H1 (cell line): ENCODE results near the gene TSPAN16. TPM values are rescaled to one million over a fixed set of nuclear protein-coding genes. Genes with fewer than 3 reads are reported as not detected.

Source experiments
- CHD2 ChIP-seq: IDR thresholded peaks from 2 replicates; pipeline ENCODE4 v1.6.1; 2012; ENCODE audit warnings: low read length, improper control_type of control experiment
- CHD7 ChIP-seq: fragments of 300-600 bp; sonication (generic); IDR thresholded peaks from 2 replicates; pipeline ENCODE4 v1.7.1; 2012; ENCODE audit warnings: low read length, moderate library complexity, mild to moderate bottlenecking, inconsistent platforms; ENCODE audit not compliant: insufficient replicate concordance
- EGR1 ChIP-seq: IDR thresholded peaks from 2 replicates; pipeline ENCODE4 v1.6.1; 2011; ENCODE audit warnings: low read depth, low read length, borderline replicate concordance
- MAX ChIP-seq: IDR thresholded peaks from 2 replicates; pipeline ENCODE4 v1.6.1; 2012; ENCODE audit warnings: inconsistent platforms
- NANOG ChIP-seq: IDR thresholded peaks from 2 replicates; pipeline ENCODE4 v1.6.1; 2011; ENCODE audit warnings: low read length, low read depth, mild to moderate bottlenecking, inconsistent platforms; ENCODE audit not compliant: insufficient read depth, poor library complexity, severe bottlenecking
- RNF2 ChIP-seq: fragments of 200-900, 300-1000 bp; sonication (generic); IDR thresholded peaks from 2 replicates; pipeline ENCODE4 v1.7.1; 2016; ENCODE audit warnings: borderline replicate concordance, low read depth, mild to moderate bottlenecking, antibody characterized with exemption, low read length; ENCODE audit not compliant: poor library complexity, severe bottlenecking; ENCODE audit errors: missing control alignments
- SP4 ChIP-seq: IDR thresholded peaks from 2 replicates; pipeline ENCODE4 v1.6.1; 2012; ENCODE audit warnings: low read length, inconsistent platforms
- polyA plus RNA-seq, 7 experiments: library from polyadenylated mRNA; depleted of rRNA in 3 of 7; stranded (reverse) in 5 of 7; unstranded in 2 of 7; fragments of >200 nt in 5 of 7; fragments of 200-250 nt in 2 of 7; gene quantifications; 1 replicate in 5 of 7; 2 replicates in 1 of 7; 4 replicates in 1 of 7; pipeline versions ENCODE4 v1.2.1 to v1.2.3, GENCODE V29; 2011 to 2013; ENCODE audit warnings: missing spikeins in 2 of 7, mixed read lengths in 2 of 7
- total RNA-seq: library from RNA; stranded (reverse); fragmentation: NEBNext Ultra II Directional; extraction: Animal tissue kit (Norgen Biotek cat#: 25700); gene quantifications from 2 replicates; pipeline ENCODE4 v1.2.1, GENCODE V29; 2021

Gene TSPAN16
- total and polyA plus RNA-seq, 2 of the 8 experiments (the other 6 are each of a cell fraction or from before 2014, with no cell fraction given), result not detected

- TF ChIP-seq SP4, result no peak
- TF ChIP-seq EGR1, result no peak
- TF ChIP-seq CHD7, result no peak
- no peak for TF ChIP-seq CHD2
- TF ChIP-seq NANOG, result no peak
- no peak for TF ChIP-seq MAX
- TF ChIP-seq RNF2, result no peak
Measured at GRCh38 chr19:11273296-11273695, 22.7 kb upstream of the TSPAN16 start (continued).
